Sigmoid colon (tissue), 7 donors: Measurements from ENCODE around the gene RTN4IP1. TPM values are rescaled to one million over a fixed set of nuclear protein-coding genes. Genes with fewer than 3 reads are reported as not detected.

Experiments
- DNase-seq: peaks from one replicate; pipeline ENCODE4 v3.0.0-alpha.2; 2019
- H3K27ac ChIP-seq, 4 donors: fragments of 200-600 bp; sonication (generic); one replicate each; pipeline ENCODE4 v1.5.1; 2016 to 2019; ENCODE audit warnings: mild to moderate bottlenecking in 1 of 4
- H3K27me3 ChIP-seq, 3 donors: fragments of 200-600 bp; sonication (generic); one replicate each; pipeline ENCODE4 v1.5.1; 2019; ENCODE audit warnings: mild to moderate bottlenecking in 1 of 3
- H3K36me3 ChIP-seq, 4 donors: fragments of 200-600 bp; sonication (generic); one replicate each; pipeline ENCODE4 v1.5.1; 2016 to 2019
- H3K4me1 ChIP-seq, 4 donors: fragments of 200-600 bp; sonication (generic); one replicate each; pipeline ENCODE4 v1.5.1; 2017 to 2019
- H3K4me3 ChIP-seq, 4 donors: fragments of 200-600 bp; sonication (generic); one replicate each; pipeline ENCODE4 v1.5.1; 2017 to 2019; ENCODE audit warnings: mild to moderate bottlenecking in 2 of 4, moderate library complexity in 1 of 4
- H3K9me3 ChIP-seq, 4 donors: fragments of 200-600 bp in 3 of 4; sonication (generic) in 3 of 4; one replicate each; pipeline versions ENCODE4 v1.5.1 to v1.6.1; 2013 to 2019
- CTCF ChIP-seq, 4 experiments: fragments of 450-650 bp in 3 of 4; fragments of 200-600 bp in 1 of 4; IDR thresholded peaks; one replicate each; pipeline ENCODE4 v1.5.1; 2016 to 2019; ENCODE audit warnings: antibody characterized with exemption in 4 of 4, mild to moderate bottlenecking in 3 of 4, moderate library complexity in 2 of 4
- EP300 ChIP-seq, 4 donors: sonication (generic); formaldehyde crosslinking; IDR thresholded peaks; one replicate each; pipeline ENCODE4 v1.6.1; 2017; ENCODE audit warnings: antibody characterized with exemption in 4 of 4
- POLR2A ChIP-seq, 2 donors: fragments of 450-650 bp; IDR thresholded peaks; one replicate each; pipeline ENCODE4 v1.6.1; 2016; ENCODE audit warnings: antibody characterized with exemption in 2 of 2, mild to moderate bottlenecking in 2 of 2, moderate library complexity in 2 of 2
- POLR2AphosphoS5 ChIP-seq, 4 donors: sonication (generic); formaldehyde crosslinking; IDR thresholded peaks; one replicate each; pipeline ENCODE4 v1.6.1; 2017; ENCODE audit warnings: antibody characterized with exemption in 4 of 4
- WGBS, 2 donors: extraction: QIAGEN DNeasy Blood & Tissue Kit; methylation state at CpG; one replicate each; pipeline ENCODE4 v1.1.7; 2013; 5-methylcytosine and 5-hydroxymethylcytosine counted together
- intact Hi-C: fragments of 100-400 bp; cut with DNase I; formaldehyde crosslinking; loops from one replicate; pipeline ENCODE4 v1.15.1; 2023
- polyA plus RNA-seq, 3 donors: library from polyadenylated mRNA; stranded (reverse); fragments of 200-250 nt; gene quantifications; one replicate each; pipeline ENCODE4 v1.2.3, GENCODE V29; 2013
- total RNA-seq, 4 donors: library from RNA; depleted of rRNA; stranded (reverse); fragments of >200 nt; gene quantifications; one replicate each; pipeline ENCODE4 v1.1.0, GENCODE V29; 2016
- donor health status: healthy with polysubstance abuse.
- donor health status: Bipolar disorder and iron deficiency.
- donor health status: healthy.

The RTN4IP1 gene
- total RNA-seq (1 to 10 TPM; 2.2 to 7.1 (median 3.9) TPM), polyA plus RNA-seq (10 to 100 TPM; 10.2 to 15.3 (median 11.8) TPM)

GRCh38 chr6:106629103-106629858 is at the start of gene RTN4IP1, which contains the start of gene QRSL1:
Gene RTN4IP1, minus strand, starts transcription at chr6:106629498. Its CDS starts 477 bp downstream, at chr6:106629021.
Gene QRSL1, plus strand, starts transcription at chr6:106629578. Its CDS starts 104 bp downstream, at chr6:106629682.
- TF ChIP-seq POLR2AphosphoS5 (IDR thresholded peaks at IDR 0.05) (peak; percentile 48 to 71 (median 66)), EP300 (IDR thresholded peaks at IDR 0.05) (no peak), CTCF (IDR thresholded peaks at IDR 0.05) (no peak), POLR2A (IDR thresholded peaks at IDR 0.05) (no peak)
- Histone ChIP-seq H3K27ac (peak within 1 kb of the TSS; percentile 75 to 87 (median 83)), H3K27me3 (no peaks in the 10 kb centered on the region), H3K4me3 (peak within 1 kb of the TSS; percentile 72 to 91 (median 77)), H3K4me1 (peaks cover 0 to 20% (median 14%) of the 10 kb centered on the region in 4 donors), H3K9me3 (no peaks in the 10 kb centered on the region), H3K36me3 (no peaks in the 10 kb centered on the region)
- peak; percentile 91 for DNase-seq
- intact Hi-C loops = no loop called here
- 0 to 1% methylated on average over 46 of the region's 46 CpGs for WGBS, 2 donors

- H3K27ac ChIP-seq = no peak overlapping the region
- intact Hi-C loops = no loop called here
- WGBS, 2 donors = 17 to 56% methylated on average over 3 of the region's 3 CpGs
- DNase-seq = no peak
- H3K27me3 ChIP-seq = no peaks in the 10 kb centered on the region
- TF ChIP-seq POLR2AphosphoS5 (IDR thresholded peaks at IDR 0.05) (no peak), EP300 (IDR thresholded peaks at IDR 0.05) (no peak), CTCF (IDR thresholded peaks at IDR 0.05) (no peak), POLR2A (IDR thresholded peaks at IDR 0.05) (no peak)
- no peaks in the 10 kb centered on the region for H3K36me3 ChIP-seq
- no peaks in the 10 kb centered on the region for H3K9me3 ChIP-seq
- H3K4me3 ChIP-seq = no peak overlapping the region
- no peaks in the 10 kb centered on the region for H3K4me1 ChIP-seq
Observed at GRCh38 chr6:106677282-106677681, 48.0 kb upstream of the RTN4IP1 start.

GRCh38 chr6:106674541-106675229 is 45.4 kb upstream of the RTN4IP1 start:
- no peaks in the 10 kb centered on the region for H3K36me3 ChIP-seq
- DNase-seq = no peak
- no peak overlapping the region for H3K4me3 ChIP-seq
- no peak overlapping the region for H3K27ac ChIP-seq
- intact Hi-C loops = no loop called here
- TF ChIP-seq POLR2AphosphoS5 (IDR thresholded peaks at IDR 0.05) (no peak), EP300 (IDR thresholded peaks at IDR 0.05) (no peak), CTCF (IDR thresholded peaks at IDR 0.05) (no peak), POLR2A (IDR thresholded peaks at IDR 0.05) (no peak)
- H3K27me3 ChIP-seq = no peaks in the 10 kb centered on the region
- no peaks in the 10 kb centered on the region for H3K4me1 ChIP-seq
- no peaks in the 10 kb centered on the region for H3K9me3 ChIP-seq

GRCh38 chr6:106671651-106672050 is 42.4 kb upstream of the RTN4IP1 start:
- H3K27me3 ChIP-seq = no peaks in the 10 kb centered on the region
- WGBS, 2 donors = 94 to 97% methylated on average over 3 of the region's 3 CpGs
- peaks cover 0 to 6% (median 0%) of the 10 kb centered on the region in 4 donors for H3K36me3 ChIP-seq
- H3K4me3 ChIP-seq = no peak overlapping the region
- DNase-seq = no peak
- H3K9me3 ChIP-seq = no peaks in the 10 kb centered on the region
- H3K4me1 ChIP-seq = no peaks in the 10 kb centered on the region
- H3K27ac ChIP-seq = no peak overlapping the region
- intact Hi-C loops = no loop called here
- TF ChIP-seq POLR2AphosphoS5 (IDR thresholded peaks at IDR 0.05) = no peak
- TF ChIP-seq POLR2A (IDR thresholded peaks at IDR 0.05) = no peak
- TF ChIP-seq CTCF (IDR thresholded peaks at IDR 0.05) = no peak
- TF ChIP-seq EP300 (IDR thresholded peaks at IDR 0.05) = no peak
